H1 (cell line): ENCODE data around the gene AAK1. TPM values are rescaled to one million over a fixed set of nuclear protein-coding genes. Genes with fewer than 3 reads are reported as not detected.

Experiments used
- CTCF ChIA-PET: fragments of 300-600 bp; sonication (Branson Sonifier 250); formaldehyde crosslinking; loops from one replicate; lab custom pipeline; 2021; ENCODE audit not compliant: partially characterized antibody; lab: Charles Lee
- POLR2A ChIA-PET: fragments of 300-600 bp; sonication (Branson Sonifier 250); formaldehyde crosslinking; loops from one replicate; lab custom pipeline; 2021; ENCODE audit warnings: inconsistent platforms; ENCODE audit not compliant: partially characterized antibody; lab: Charles Lee
- DNase-seq, 2 experiments: peaks; one replicate each; pipeline versions ENCODE4 v3.0.0 to v3.0.0-alpha.2; 2010 to 2022; ENCODE audit warnings: low spot score in 2 of 2, low read depth in 1 of 2, mixed read lengths in 1 of 2
- FAIRE-seq: peaks from 2 replicates; lab custom pipeline; 2011; peaks lifted over from hg19 to GRCh38; lab: Jason Lieb, UNC
- H2AFZ ChIP-seq: 2 replicates; pipeline ENCODE4 v1.8.1; 2012; ENCODE audit warnings: low read length, inconsistent platforms
- H2AK5ac ChIP-seq: 2 replicates; pipeline ENCODE4 v1.6.1; 2013; ENCODE audit warnings: low read depth, low read length
- H2BK120ac ChIP-seq: replicated peaks from 2 replicates; pipeline ENCODE3; 2013; ENCODE audit warnings: low read depth, low read length, inconsistent platforms
- H2BK12ac ChIP-seq: 2 replicates; pipeline ENCODE4 v1.6.1; 2013; ENCODE audit warnings: low read depth, low read length
- H2BK15ac ChIP-seq: 2 replicates; pipeline ENCODE4 v1.6.1; 2013; ENCODE audit warnings: low read length
- H2BK20ac ChIP-seq: 2 replicates; pipeline ENCODE4 v1.6.1; 2013; ENCODE audit warnings: low read length
- H2BK5ac ChIP-seq: 2 replicates; pipeline ENCODE4 v1.6.1; 2013; ENCODE audit warnings: low read depth, low read length
- H3K14ac ChIP-seq: 2 replicates; pipeline ENCODE4 v1.6.1; 2013; ENCODE audit warnings: inconsistent platforms; ENCODE audit not compliant: insufficient read length
- H3K18ac ChIP-seq: 2 replicates; pipeline ENCODE4 v1.6.1; 2013; ENCODE audit warnings: low read length; ENCODE audit errors: extremely low read depth
- H3K23ac ChIP-seq: 2 replicates; pipeline ENCODE4 v1.6.1; 2013; ENCODE audit warnings: inconsistent platforms; ENCODE audit not compliant: insufficient read length
- H3K23me2 ChIP-seq: 2 replicates; pipeline ENCODE4 v1.6.1; 2013; ENCODE audit warnings: low read depth, low read length
- H3K27ac ChIP-seq: 2 replicates; pipeline ENCODE4 v1.6.1; 2011; ENCODE audit warnings: low read depth, low read length, inconsistent platforms
- H3K27me3 ChIP-seq, 4 experiments: replicated peaks in 1 of 4; 1 replicate in 1 of 4; 2 replicates in 3 of 4; pipeline versions ENCODE4 v1.6.1 to v1.8.1; 2011 to 2013; ENCODE audit warnings: low read length in 3 of 4, mild to moderate bottlenecking in 3 of 4, inconsistent platforms in 2 of 4, mixed read lengths in 2 of 4, moderate library complexity in 1 of 4; ENCODE audit not compliant: control insufficient read depth in 3 of 4, insufficient read depth in 3 of 4; ENCODE audit errors: extremely low read depth in 1 of 4
- H3K36me3 ChIP-seq, 4 experiments: 2 replicates each; pipeline versions ENCODE4 v1.6.1 to v1.8.1; 2011 to 2013; ENCODE audit warnings: mild to moderate bottlenecking in 4 of 4, low read length in 3 of 4, moderate library complexity in 2 of 4, control low read depth in 1 of 4, inconsistent platforms in 1 of 4; ENCODE audit not compliant: insufficient read depth in 4 of 4, control insufficient read depth in 2 of 4
- H3K4ac ChIP-seq: replicated peaks from 2 replicates; pipeline ENCODE3; 2013; ENCODE audit warnings: low read length, low read depth, mixed read lengths, inconsistent platforms; ENCODE audit not compliant: insufficient read length
- H3K4me1 ChIP-seq, 4 experiments: replicated peaks in 1 of 4; 1 replicate in 1 of 4; 2 replicates in 3 of 4; pipeline versions ENCODE4 v1.6.1 to v1.8.1; 2011 to 2013; ENCODE audit warnings: low read length in 3 of 4, inconsistent platforms in 2 of 4, mixed read lengths in 1 of 4; ENCODE audit not compliant: insufficient read depth in 4 of 4, control insufficient read depth in 3 of 4
- H3K4me2 ChIP-seq, 2 experiments: 2 replicates each; pipeline versions ENCODE4 v1.6.1 to v1.8.1; 2011 to 2013; ENCODE audit warnings: low read depth in 2 of 2, low read length in 2 of 2, control low read depth in 1 of 2, inconsistent platforms in 1 of 2, mild to moderate bottlenecking in 1 of 2; ENCODE audit not compliant: insufficient read depth in 1 of 2
- H3K4me3 ChIP-seq, 4 experiments: fragments of 200-600, 300-600 bp in 1 of 4; sonication (generic), shearing (Covaris generic), sonication (Bioruptor Twin) in 1 of 4; 2 replicates each; pipeline versions ENCODE4 v1.5.1 to v1.8.1; 2011 to 2016; ENCODE audit warnings: low read length in 4 of 4, low read depth in 3 of 4, control low read depth in 2 of 4, inconsistent platforms in 2 of 4, mild to moderate bottlenecking in 2 of 4, mixed read lengths in 1 of 4, moderate library complexity in 1 of 4; ENCODE audit not compliant: insufficient read depth in 2 of 4; ENCODE audit errors: extremely low read depth in 1 of 4
- H3K56ac ChIP-seq: replicated peaks from 2 replicates; pipeline ENCODE3; 2013; ENCODE audit warnings: low read depth, mild to moderate bottlenecking, mixed read lengths, low read length, inconsistent platforms; ENCODE audit not compliant: insufficient read length
- H3K79me1 ChIP-seq: 2 replicates; pipeline ENCODE4 v1.6.1; 2013; ENCODE audit warnings: low read depth, low read length, control low read depth
- H3K79me2 ChIP-seq, 2 experiments: 2 replicates each; pipeline versions ENCODE4 v1.6.1 to v1.8.1; 2012 to 2013; ENCODE audit warnings: low read length in 2 of 2, mild to moderate bottlenecking in 2 of 2, inconsistent platforms in 1 of 2; ENCODE audit not compliant: insufficient read depth in 2 of 2, control insufficient read depth in 1 of 2
- H3K9ac ChIP-seq, 4 experiments: replicated peaks in 1 of 4; 1 replicate in 1 of 4; 2 replicates in 3 of 4; pipeline versions ENCODE4 v1.6.1 to v1.8.1; 2011 to 2013; ENCODE audit warnings: low read depth in 3 of 4, low read length in 3 of 4, control low read depth in 2 of 4, mild to moderate bottlenecking in 2 of 4, moderate library complexity in 2 of 4, inconsistent platforms in 1 of 4; ENCODE audit errors: extremely low read depth in 1 of 4
- H3K9me3 ChIP-seq, 2 experiments: 2 replicates each; pipeline versions ENCODE4 v1.6.1 to v1.8.1; 2012 to 2013; ENCODE audit warnings: mild to moderate bottlenecking in 2 of 2, moderate library complexity in 2 of 2, control low read depth in 1 of 2, inconsistent platforms in 1 of 2, low read depth in 1 of 2, low read length in 1 of 2, mixed read lengths in 1 of 2; ENCODE audit not compliant: insufficient read depth in 2 of 2
- H4K20me1 ChIP-seq, 2 experiments: replicated peaks in 1 of 2; 2 replicates each; pipeline versions ENCODE3 to v1.8.1; 2011 to 2013; ENCODE audit warnings: inconsistent platforms in 2 of 2, low read length in 2 of 2, mild to moderate bottlenecking in 1 of 2; ENCODE audit not compliant: insufficient read depth in 2 of 2, control insufficient read depth in 1 of 2
- H4K5ac ChIP-seq: 2 replicates; pipeline ENCODE4 v1.6.1; 2013; ENCODE audit warnings: low read length, low read depth, mixed read lengths, inconsistent platforms; ENCODE audit not compliant: insufficient read length
- H4K8ac ChIP-seq: 2 replicates; pipeline ENCODE4 v1.8.0; 2013; ENCODE audit warnings: mild to moderate bottlenecking, moderate library complexity, low read length, inconsistent platforms; ENCODE audit not compliant: insufficient read depth; ENCODE audit errors: extremely low read depth
- H4K91ac ChIP-seq: replicated peaks from 2 replicates; pipeline ENCODE3; 2013; ENCODE audit warnings: low read length, mixed read lengths, inconsistent platforms; ENCODE audit not compliant: insufficient read length
- CTBP2 ChIP-seq: IDR thresholded peaks from 2 replicates; pipeline ENCODE4 v1.7.0; 2011; ENCODE audit warnings: borderline replicate concordance, mild to moderate bottlenecking, moderate library complexity, mixed read lengths, low read length; ENCODE audit not compliant: insufficient read depth, insufficient read length
- TAF7 ChIP-seq: optimal IDR thresholded peaks from 2 replicates; pipeline ENCODE3; 2011; ENCODE audit warnings: low read depth, mild to moderate bottlenecking, inconsistent platforms, low read length, moderate library complexity, borderline replicate concordance
- WGBS, 2 experiments: shearing (Covaris generic) in 1 of 2; methylation state at CpG; one replicate each; pipeline versions ENCODE4 v1.1.6 to v1.1.7; 2013 to 2015; ENCODE audit warnings: low lambda C conversion rate in 2 of 2, mixed read lengths in 2 of 2, inconsistent platforms in 1 of 2, low coverage in 1 of 2, missing lambda C conversion rate in 1 of 2; ENCODE audit not compliant: insufficient replicate concordance in 2 of 2, insufficient coverage in 1 of 2, insufficient read length in 1 of 2; ENCODE audit errors: extremely low coverage in 1 of 2, missing lambda C conversion rate in 1 of 2; 5-methylcytosine and 5-hydroxymethylcytosine counted together
- polyA plus RNA-seq, 7 experiments: library from polyadenylated mRNA; depleted of rRNA in 3 of 7; stranded (reverse) in 5 of 7; unstranded in 2 of 7; fragments of >200 nt in 5 of 7; fragments of 200-250 nt in 2 of 7; gene quantifications; 1 replicate in 5 of 7; 2 replicates in 1 of 7; 4 replicates in 1 of 7; pipeline versions ENCODE4 v1.2.1 to v1.2.3, GENCODE V29; 2011 to 2013; ENCODE audit warnings: missing spikeins in 2 of 7, mixed read lengths in 2 of 7
- total RNA-seq: library from RNA; stranded (reverse); fragmentation: NEBNext Ultra II Directional; extraction: Animal tissue kit (Norgen Biotek cat#: 25700); gene quantifications from 2 replicates; pipeline ENCODE4 v1.2.1, GENCODE V29; 2021

Gene AAK1
- total and polyA plus RNA-seq, 2 of the 8 experiments (the other 6 are each of a cell fraction or from before 2014, with no cell fraction given), result 10.0 to 40.5 TPM

GRCh38 chr2:69495861-69496260 is 147.7 kb downstream of the AAK1 start:
- TF ChIP-seq CTBP2 (no peak), TAF7 (no peak)
- H3K27ac ChIP-seq, result no peak overlapping the region
- H2BK15ac ChIP-seq, result no peak overlapping the region
- H2AK5ac ChIP-seq, result no peak overlapping the region
- no peak overlapping the region for H3K18ac ChIP-seq
- no peaks in the 10 kb centered on the region for H3K79me1 ChIP-seq
- H3K36me3 ChIP-seq, result no peaks in the 10 kb centered on the region
- ChIA-PET POLR2A (no interaction called here), CTCF (no interaction called here)
- H3K4me3 ChIP-seq, result no peak overlapping the region
- no peak overlapping the region for H4K91ac ChIP-seq
- H4K8ac ChIP-seq, result no peak overlapping the region
- FAIRE-seq (no peak), DNase-seq (no peak)
- H3K4ac ChIP-seq, result no peak overlapping the region
- H2BK5ac ChIP-seq, result no peak overlapping the region
- H3K14ac ChIP-seq, result no peak overlapping the region
- no peak overlapping the region for H4K5ac ChIP-seq
- H2BK20ac ChIP-seq, result no peak overlapping the region
- H3K9me3 ChIP-seq, result no peaks in the 10 kb centered on the region
- H2BK12ac ChIP-seq, result no peak overlapping the region
- H2AFZ ChIP-seq, result no peak overlapping the region
- H3K56ac ChIP-seq, result no peak overlapping the region
- H4K20me1 ChIP-seq, result no peaks in the 10 kb centered on the region
- H3K23me2 ChIP-seq, result no peaks in the 10 kb centered on the region; the same call in 1 of the 2 replicates
- H3K4me1 ChIP-seq, result peaks cover 0 to 6% (median under 1%) of the 10 kb centered on the region in 4 experiments; a peak in 2 of 7 replicates
- no peak overlapping the region for H3K23ac ChIP-seq
- WGBS, 2 experiments, result 95% methylated on average over 3 of the region's 3 CpGs; no CpG with 5 or more reads in 1 of the 2 experiments
- no peaks in the 10 kb centered on the region for H3K79me2 ChIP-seq
- no peak overlapping the region for H2BK120ac ChIP-seq
- H3K27me3 ChIP-seq, result no peaks in the 10 kb centered on the region
- no peak overlapping the region for H3K4me2 ChIP-seq
- no peak overlapping the region for H3K9ac ChIP-seq
